ENCODE measurements around the gene ST3GAL3.

GRCh38 chr1:43952731-43953346 is 245.5 kb downstream of the ST3GAL3 start:
- TF ChIP-seq, protein P1, sequence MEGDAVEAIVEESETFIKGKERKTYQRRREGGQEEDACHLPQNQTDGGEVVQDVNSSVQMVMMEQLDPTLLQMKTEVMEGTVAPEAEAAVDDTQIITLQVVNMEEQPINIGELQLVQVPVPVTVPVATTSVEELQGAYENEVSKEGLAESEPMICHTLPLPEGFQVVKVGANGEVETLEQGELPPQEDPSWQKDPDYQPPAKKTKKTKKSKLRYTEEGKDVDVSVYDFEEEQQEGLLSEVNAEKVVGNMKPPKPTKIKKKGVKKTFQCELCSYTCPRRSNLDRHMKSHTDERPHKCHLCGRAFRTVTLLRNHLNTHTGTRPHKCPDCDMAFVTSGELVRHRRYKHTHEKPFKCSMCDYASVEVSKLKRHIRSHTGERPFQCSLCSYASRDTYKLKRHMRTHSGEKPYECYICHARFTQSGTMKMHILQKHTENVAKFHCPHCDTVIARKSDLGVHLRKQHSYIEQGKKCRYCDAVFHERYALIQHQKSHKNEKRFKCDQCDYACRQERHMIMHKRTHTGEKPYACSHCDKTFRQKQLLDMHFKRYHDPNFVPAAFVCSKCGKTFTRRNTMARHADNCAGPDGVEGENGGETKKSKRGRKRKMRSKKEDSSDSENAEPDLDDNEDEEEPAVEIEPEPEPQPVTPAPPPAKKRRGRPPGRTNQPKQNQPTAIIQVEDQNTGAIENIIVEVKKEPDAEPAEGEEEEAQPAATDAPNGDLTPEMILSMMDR (IDR thresholded peaks at IDR 0.05) = no peak
- no peak for TF ChIP-seq POLR2A (IDR thresholded peaks at IDR 0.05)

Data from prostate gland (tissue), 2 donors.